Ishikawa (cell line): ENCODE results near the gene PLBD1.

ENCODE experiments used
- CEBPB ChIP-seq: IDR thresholded peaks from 2 replicates; pipeline ENCODE4 v1.6.1; 2012
- CREB1 ChIP-seq: IDR thresholded peaks from 2 replicates; pipeline ENCODE4 v1.6.1; 2012; ENCODE audit warnings: low read depth
- EGR1 ChIP-seq: IDR thresholded peaks from 2 replicates; pipeline ENCODE4 v1.6.1; 2012
- EP300 ChIP-seq: IDR thresholded peaks from 2 replicates; pipeline ENCODE4 v1.6.1; 2012; ENCODE audit warnings: borderline replicate concordance
- FOXM1 ChIP-seq: IDR thresholded peaks from 2 replicates; pipeline ENCODE4 v1.6.1; 2012; ENCODE audit warnings: low read depth, borderline replicate concordance
- MAX ChIP-seq: IDR thresholded peaks from 2 replicates; pipeline ENCODE4 v1.6.1; 2012
- NFIC ChIP-seq: IDR thresholded peaks from 2 replicates; pipeline ENCODE4 v1.6.1; 2012
- RAD21 ChIP-seq: IDR thresholded peaks from 2 replicates; pipeline ENCODE4 v1.6.1; 2012; ENCODE audit warnings: low read depth
- REST ChIP-seq: IDR thresholded peaks from 2 replicates; pipeline ENCODE4 v1.6.1; 2012; ENCODE audit warnings: low read depth, mild to moderate bottlenecking
- TAF1 ChIP-seq: IDR thresholded peaks from 2 replicates; pipeline ENCODE4 v1.6.1; 2012; ENCODE audit warnings: low read depth, mild to moderate bottlenecking
- TCF12 ChIP-seq: IDR thresholded peaks from 2 replicates; pipeline ENCODE4 v1.6.1; 2012; ENCODE audit warnings: low read depth
- TEAD4 ChIP-seq: IDR thresholded peaks from 2 replicates; pipeline ENCODE4 v1.6.1; 2012
- USF1 ChIP-seq: IDR thresholded peaks from 2 replicates; pipeline ENCODE4 v1.6.1; 2012
- YY1 ChIP-seq: IDR thresholded peaks from 2 replicates; pipeline ENCODE4 v1.6.1; 2012; ENCODE audit warnings: low read depth
- ZBTB7A ChIP-seq: IDR thresholded peaks from 2 replicates; pipeline ENCODE4 v1.6.1; 2012; ENCODE audit warnings: low read depth

The PLBD1 gene

GRCh38 chr12:14505626-14506596, 61.8 kb downstream of the PLBD1 start:
- TF ChIP-seq REST, result no peak
- TF ChIP-seq EP300, result no peak
- TF ChIP-seq MAX, result no peak
- no peak for TF ChIP-seq USF1
- no peak for TF ChIP-seq ZBTB7A
- no peak for TF ChIP-seq CREB1
- no peak for TF ChIP-seq TAF1
- no peak for TF ChIP-seq FOXM1
- no peak for TF ChIP-seq EGR1
- TF ChIP-seq YY1, result no peak
- TF ChIP-seq CEBPB, result no peak
- TF ChIP-seq TCF12, result no peak
- no peak for TF ChIP-seq RAD21

GRCh38 chr12:14495326-14495725, 72.4 kb downstream of the PLBD1 start:
- TF ChIP-seq EP300, result no peak
- TF ChIP-seq RAD21, result no peak
- TF ChIP-seq ZBTB7A, result no peak
- no peak for TF ChIP-seq TCF12

- no peak for TF ChIP-seq CEBPB
- TF ChIP-seq CREB1, result no peak
- TF ChIP-seq EGR1, result no peak
- TF ChIP-seq FOXM1, result no peak
- no peak for TF ChIP-seq ZBTB7A
- TF ChIP-seq RAD21, result no peak
- TF ChIP-seq EP300, result no peak
- TF ChIP-seq YY1, result no peak
- no peak for TF ChIP-seq REST
- TF ChIP-seq MAX, result no peak
- TF ChIP-seq TCF12, result no peak
- no peak for TF ChIP-seq TAF1
- TF ChIP-seq TEAD4, result no peak
- TF ChIP-seq NFIC, result no peak
- no peak for TF ChIP-seq USF1
Measured at GRCh38 chr12:14482886-14483285, 84.8 kb downstream of the PLBD1 start.

GRCh38 chr12:14482361-14482760, 85.3 kb downstream of the PLBD1 start:
- TF ChIP-seq REST (no peak), USF1 (no peak), YY1 (no peak), MAX (no peak), EP300 (no peak), CEBPB (no peak), TCF12 (no peak), CREB1 (no peak), ZBTB7A (no peak), TEAD4 (no peak), EGR1 (no peak), FOXM1 (no peak), NFIC (no peak), TAF1 (no peak), RAD21 (no peak)
